ENCODE data around the gene MERTK.

Gene MERTK

GRCh38 chr2:112005406-112006075 is 107.1 kb downstream of the MERTK start:
- in situ Hi-C loops (cut with MboI; ENCODE audit: low sequenced_read_pairs): no loop called here

GRCh38 chr2:112006076-112006410 is 107.6 kb downstream of the MERTK start:
- in situ Hi-C loops (cut with MboI; ENCODE audit: low sequenced_read_pairs): no loop called here

- in situ Hi-C loops (cut with MboI; ENCODE audit: low sequenced_read_pairs): no loop called here
Measured at GRCh38 chr2:112007493-112007892, 109.1 kb downstream of the MERTK start.

GRCh38 chr2:112008910-112009485 is 110.6 kb downstream of the MERTK start:
- in situ Hi-C loops (cut with MboI; ENCODE audit: low sequenced_read_pairs): no loop called here

GRCh38 chr2:112010751-112011150 is 112.3 kb downstream of the MERTK start:
- in situ Hi-C loops (cut with MboI; ENCODE audit: low sequenced_read_pairs): no loop called here

GRCh38 chr2:112012556-112012955 is 114.1 kb downstream of the MERTK start:
- in situ Hi-C loops (cut with MboI; ENCODE audit: low sequenced_read_pairs): no loop called here

- in situ Hi-C loops (cut with MboI; ENCODE audit: low sequenced_read_pairs): no loop called here
Measured at GRCh38 chr2:112018846-112019245, 120.4 kb downstream of the MERTK start.

GRCh38 chr2:112019569-112019982 is 121.2 kb downstream of the MERTK start:
- in situ Hi-C loops (cut with MboI; ENCODE audit: low sequenced_read_pairs): no loop called here

- in situ Hi-C loops (cut with MboI; ENCODE audit: low sequenced_read_pairs): no loop called here
Measured at GRCh38 chr2:112020561-112020960, 122.2 kb downstream of the MERTK start.

- in situ Hi-C loops (cut with MboI; ENCODE audit: low sequenced_read_pairs): no loop called here
Measured at GRCh38 chr2:112021290-112021689, 122.9 kb downstream of the MERTK start.

- in situ Hi-C loops (cut with MboI; ENCODE audit: low sequenced_read_pairs): no loop called here
Measured at GRCh38 chr2:112021781-112022231, 123.4 kb downstream of the MERTK start.

- in situ Hi-C loops (cut with MboI; ENCODE audit: low sequenced_read_pairs): no loop called here
Measured at GRCh38 chr2:112023707-112024106, 125.3 kb downstream of the MERTK start.

GRCh38 chr2:112024231-112024630 is 125.8 kb downstream of the MERTK start:
- in situ Hi-C loops (cut with MboI; ENCODE audit: low sequenced_read_pairs): no loop called here

GRCh38 chr2:112024896-112025491 is 126.6 kb downstream of the MERTK start:
- in situ Hi-C loops (cut with MboI; ENCODE audit: low sequenced_read_pairs): no loop called here

- in situ Hi-C loops (cut with MboI; ENCODE audit: low sequenced_read_pairs): no loop called here
Measured at GRCh38 chr2:112026509-112026908, 128.1 kb downstream of the MERTK start.

- in situ Hi-C loops (cut with MboI; ENCODE audit: low sequenced_read_pairs): no loop called here
Measured at GRCh38 chr2:112027767-112028166, 129.4 kb downstream of the MERTK start.

- in situ Hi-C loops (cut with MboI; ENCODE audit: low sequenced_read_pairs): no loop called here
Measured at GRCh38 chr2:112029164-112029563, 130.8 kb downstream of the MERTK start.

GRCh38 chr2:112031473-112032223 is 133.2 kb downstream of the MERTK start:
- in situ Hi-C loops (cut with MboI; ENCODE audit: low sequenced_read_pairs): no loop called here

GRCh38 chr2:112032224-112032586 is 133.8 kb downstream of the MERTK start:
- in situ Hi-C loops (cut with MboI; ENCODE audit: low sequenced_read_pairs): no loop called here

GRCh38 chr2:112032689-112033465 is 134.5 kb downstream of the MERTK start:
- in situ Hi-C loops (cut with MboI; ENCODE audit: low sequenced_read_pairs): no loop called here

- in situ Hi-C loops (cut with MboI; ENCODE audit: low sequenced_read_pairs): no loop called here
Measured at GRCh38 chr2:112033600-112033999, 135.2 kb downstream of the MERTK start.

Measured in hTERT RPE-1 (cell line).